Activated T-cell treated with anti-CD3 and anti-CD28 coated beads for 24 hours (primary cell): Measurements from ENCODE around the gene TRAIP.
"Not testable (repeated sequence)": the region's sequence is repeated elsewhere in the genome, so short reads cannot be mapped to it uniquely, and the experiment has no call there.

Experiments used
- DNase-seq: peaks from one replicate; pipeline ENCODE4 v3.0.0-alpha.2; 2020; ENCODE audit warnings: low read depth

TRAIP gene

GRCh38 chr3:49791571-49791970 is 64.8 kb downstream of the TRAIP start:
- no peak for DNase-seq

GRCh38 chr3:49790626-49791411 is 65.5 kb downstream of the TRAIP start:
- no peak for DNase-seq

GRCh38 chr3:49788056-49788455 is 68.3 kb downstream of the TRAIP start:
- DNase-seq, result no peak

GRCh38 chr3:49787536-49787935 is 68.8 kb downstream of the TRAIP start:
- DNase-seq, result no peak

GRCh38 chr3:49787182-49787464 is 69.2 kb downstream of the TRAIP start:
- no peak for DNase-seq

GRCh38 chr3:49786357-49787181 is 69.8 kb downstream of the TRAIP start, which contains the start of gene IP6K1:
IP6K1 (minus strand) TSS chr3:49786542; CDS start chr3:49748040, 38,502 bp downstream.
- DNase-seq, result peak; percentile 100

GRCh38 chr3:49785565-49786356 is 70.6 kb downstream of the TRAIP start:
- DNase-seq, result no peak

GRCh38 chr3:49782277-49782676 is 74.1 kb downstream of the TRAIP start:
- DNase-seq, result not testable (repeated sequence)

- no peak for DNase-seq
Measured at GRCh38 chr3:49781415-49782199, 74.8 kb downstream of the TRAIP start.

GRCh38 chr3:49780975-49781365 is 75.4 kb downstream of the TRAIP start:
- not testable (repeated sequence) for DNase-seq

GRCh38 chr3:49780080-49780974 is 76.0 kb downstream of the TRAIP start:
- DNase-seq, result no peak

GRCh38 chr3:49779358-49780079 is 76.8 kb downstream of the TRAIP start:
- DNase-seq, result no peak
